WTC11 (cell line): ENCODE results near the gene KDM3B. TPM values are rescaled to one million over a fixed set of nuclear protein-coding genes. Genes with fewer than 3 reads are reported as not detected.
"Not testable (repeated sequence)": the region's sequence is repeated elsewhere in the genome, so short reads cannot be mapped to it uniquely, and the experiment has no call there.

Source experiments
- ATAC-seq: fragments of 200-7000 bp; cut with Tn5 transposase; 2 replicates; pipeline ENCODE4 v1.10.0; 2021; ENCODE audit warnings: mild to moderate bottlenecking, moderate library complexity
- CTCF ChIA-PET: fragments of 300-600 bp; sonication (Branson Sonifier 250); formaldehyde crosslinking; loops from one replicate; lab custom pipeline; 2021; ENCODE audit warnings: antibody characterized with exemption; lab: Charles Lee
- POLR2A ChIA-PET: fragments of 350-600 bp; sonication (Branson Sonifier 250); formaldehyde crosslinking; loops from one replicate; lab custom pipeline; 2021; ENCODE audit warnings: antibody characterized with exemption; lab: Charles Lee
- DNase-seq: peaks from one replicate; pipeline ENCODE4 v3.0.0; 2021; ENCODE audit warnings: low spot score
- H3K27ac Mint-ChIP-seq: 2 replicates; pipeline ENCODE4 v1.8.0; 2021; ENCODE audit warnings: mixed read lengths
- H3K27me3 Mint-ChIP-seq: 2 replicates; pipeline ENCODE4 v1.8.0; 2021; ENCODE audit warnings: low read depth, mild to moderate bottlenecking, moderate library complexity, mixed read lengths
- H3K36me3 Mint-ChIP-seq: 2 replicates; pipeline ENCODE4 v1.8.0; 2021; ENCODE audit warnings: mixed read lengths
- H3K4me1 Mint-ChIP-seq: 2 replicates; pipeline ENCODE4 v1.8.0; 2022; ENCODE audit warnings: mixed read lengths
- H3K4me3 Mint-ChIP-seq: 2 replicates; pipeline ENCODE4 v1.8.0; 2021; ENCODE audit warnings: mild to moderate bottlenecking, moderate library complexity, mixed read lengths
- H3K9me3 Mint-ChIP-seq: 2 replicates; pipeline ENCODE4 v1.8.0; 2021; ENCODE audit warnings: mixed read lengths
- ELF4 ChIP-seq: sonication (generic); formaldehyde crosslinking; IDR thresholded peaks from 2 replicates; pipeline ENCODE4 v1.8.1; 2022; ENCODE audit warnings: low read depth, mild to moderate bottlenecking, moderate library complexity, missing genetic modification reagents
- EMX1 ChIP-seq: fragments of 250-450 bp; sonication (Bioruptor Pico); IDR thresholded peaks from 2 replicates; pipeline ENCODE4 v1.8.0; 2021; ENCODE audit warnings: mild to moderate bottlenecking
- ESRRA ChIP-seq: sonication (generic); formaldehyde crosslinking; IDR thresholded peaks from 2 replicates; pipeline ENCODE4 v1.8.1; 2022; ENCODE audit warnings: mild to moderate bottlenecking, missing genetic modification reagents, borderline replicate concordance
- GTF2I ChIP-seq: fragments of 250-450 bp; sonication (Bioruptor Pico); conservative IDR thresholded peaks from 2 replicates; pipeline ENCODE4 v1.4.0; 2021; ENCODE audit warnings: mild to moderate bottlenecking
- HMGA2 ChIP-seq: fragments of 250-450 bp; sonication (Bioruptor Pico); IDR thresholded peaks from 2 replicates; pipeline ENCODE4 v1.4.0; 2021; ENCODE audit warnings: mild to moderate bottlenecking, moderate library complexity
- IRF2 ChIP-seq: sonication (generic); formaldehyde crosslinking; IDR thresholded peaks from 2 replicates; pipeline ENCODE4 v1.8.0; 2022; ENCODE audit warnings: low read depth, missing genetic modification reagents, borderline replicate concordance
- KAT7 ChIP-seq: sonication (generic); formaldehyde crosslinking; IDR thresholded peaks from 2 replicates; pipeline ENCODE4 v1.8.1; 2023; ENCODE audit warnings: missing genetic modification reagents, mild to moderate bottlenecking, borderline replicate concordance
- OVOL2 ChIP-seq: fragments of 250-450 bp; sonication (Bioruptor Pico); IDR thresholded peaks from 2 replicates; pipeline ENCODE4 v1.9.0; 2021; ENCODE audit warnings: mild to moderate bottlenecking, borderline replicate concordance
- TEAD1 ChIP-seq: sonication (generic); formaldehyde crosslinking; IDR thresholded peaks from 2 replicates; pipeline ENCODE4 v1.8.0; 2022; ENCODE audit warnings: mild to moderate bottlenecking, missing genetic modification reagents
- TP53 ChIP-seq: sonication (generic); formaldehyde crosslinking; IDR thresholded peaks from 2 replicates; pipeline ENCODE4 v1.8.1; 2023; ENCODE audit warnings: mild to moderate bottlenecking, missing genetic modification reagents
- ZBTB21 ChIP-seq: sonication (generic); formaldehyde crosslinking; IDR thresholded peaks from 2 replicates; pipeline ENCODE4 v1.8.1; 2023; ENCODE audit warnings: mild to moderate bottlenecking, missing genetic modification reagents, borderline replicate concordance
- ZNF416 ChIP-seq: fragments of 250-450 bp; sonication (Bioruptor Pico); IDR thresholded peaks from 2 replicates; pipeline ENCODE4 v1.9.0; 2021; ENCODE audit warnings: mild to moderate bottlenecking, inconsistent platforms
- ZNF671 ChIP-seq: fragments of 250-450 bp; sonication (Bioruptor Pico); IDR thresholded peaks from 2 replicates; pipeline ENCODE4 v1.8.0; 2021; ENCODE audit warnings: mild to moderate bottlenecking
- total RNA-seq: library from RNA; stranded (reverse); gene quantifications from 3 replicates; pipeline ENCODE4 v1.2.3, GENCODE V29; 2021
- TF ChIP-seq, protein P1 (sequence below): sonication (generic); formaldehyde crosslinking; IDR thresholded peaks from 2 replicates; pipeline ENCODE4 v1.8.0; 2022; ENCODE audit warnings: mild to moderate bottlenecking, missing genetic modification reagents
- TF ChIP-seq, protein P2 (sequence below): sonication (generic); formaldehyde crosslinking; IDR thresholded peaks from 2 replicates; pipeline ENCODE4 v1.8.0; 2022; ENCODE audit warnings: mild to moderate bottlenecking, missing genetic modification reagents
- TF ChIP-seq, protein P3 (sequence below): sonication (generic); formaldehyde crosslinking; IDR thresholded peaks from 2 replicates; pipeline ENCODE4 v1.8.0; 2023; ENCODE audit warnings: mild to moderate bottlenecking, missing genetic modification reagents
- TF ChIP-seq, protein P4 (sequence below): sonication (generic); formaldehyde crosslinking; IDR thresholded peaks from 2 replicates; pipeline ENCODE4 v1.8.1; 2022; ENCODE audit warnings: low read depth, missing genetic modification reagents, borderline replicate concordance
- TF ChIP-seq, protein P5 (sequence below): sonication (generic); formaldehyde crosslinking; IDR thresholded peaks from 2 replicates; pipeline ENCODE4 v1.8.1; 2023; ENCODE audit warnings: mild to moderate bottlenecking, missing genetic modification reagents, moderate library complexity
- TF ChIP-seq, protein P6 (sequence below): fragments of 250-450 bp; sonication (Bioruptor Pico); IDR thresholded peaks from 2 replicates; pipeline ENCODE4 v1.9.0; 2021; ENCODE audit warnings: moderate library complexity, mild to moderate bottlenecking, inconsistent platforms, borderline replicate concordance
- TF ChIP-seq, protein P7 (sequence below): sonication (generic); formaldehyde crosslinking; conservative IDR thresholded peaks from 2 replicates; pipeline ENCODE4 v1.8.1; 2023; ENCODE audit warnings: mild to moderate bottlenecking, low read depth, missing genetic modification reagents, moderate library complexity

KDM3B gene
- total RNA-seq, 1 experiment from 2014 or later, result 87.9 TPM

DNA sequence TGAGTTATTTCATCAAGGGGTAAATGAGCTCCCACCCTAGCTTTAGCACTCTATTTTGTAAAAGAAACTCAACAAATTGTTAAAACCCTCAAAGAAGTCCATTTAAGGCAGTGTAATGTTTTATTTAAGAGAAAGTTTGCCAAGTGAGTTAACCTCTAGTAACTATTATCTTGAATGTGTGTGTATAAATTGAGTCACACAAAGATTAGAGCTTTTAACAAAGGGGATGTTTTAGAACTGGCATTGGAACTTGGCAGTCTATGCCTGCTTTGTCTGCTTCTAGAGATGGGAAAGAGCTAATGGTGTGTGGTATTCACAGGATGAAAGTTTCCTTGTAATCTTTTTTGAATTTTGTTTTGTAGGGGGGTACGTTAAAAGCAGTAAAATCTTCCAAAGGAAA lies 33.2 kb downstream of the KDM3B start:
- ChIA-PET CTCF (no interaction called here), POLR2A (no interaction called here)
- Mint-ChIP-seq H3K4me1 (no peaks in the 10 kb centered on the region), H3K4me3 (no peak overlapping the region), H3K36me3 (peaks cover 46% of the 10 kb centered on the region), H3K27me3 (no peaks in the 10 kb centered on the region), H3K9me3 (no peaks in the 10 kb centered on the region), H3K27ac (no peak overlapping the region; the same call in 1 of the 2 replicates)
- no peak for ATAC-seq
- DNase-seq, result no peak
- TF ChIP-seq HMGA2 (CRISPR knock-in tag) (no peak), KAT7 (no peak), ELF4 (no peak), ZBTB21 (CRISPR knock-in tag) (no peak), TP53 (CRISPR knock-in tag) (no peak), OVOL2 (CRISPR knock-in tag) (no peak), EMX1 (CRISPR knock-in tag) (no peak)
- TF ChIP-seq, protein P1, sequence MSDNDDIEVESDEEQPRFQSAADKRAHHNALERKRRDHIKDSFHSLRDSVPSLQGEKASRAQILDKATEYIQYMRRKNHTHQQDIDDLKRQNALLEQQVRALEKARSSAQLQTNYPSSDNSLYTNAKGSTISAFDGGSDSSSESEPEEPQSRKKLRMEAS, result no peak
- TF ChIP-seq, protein P2, sequence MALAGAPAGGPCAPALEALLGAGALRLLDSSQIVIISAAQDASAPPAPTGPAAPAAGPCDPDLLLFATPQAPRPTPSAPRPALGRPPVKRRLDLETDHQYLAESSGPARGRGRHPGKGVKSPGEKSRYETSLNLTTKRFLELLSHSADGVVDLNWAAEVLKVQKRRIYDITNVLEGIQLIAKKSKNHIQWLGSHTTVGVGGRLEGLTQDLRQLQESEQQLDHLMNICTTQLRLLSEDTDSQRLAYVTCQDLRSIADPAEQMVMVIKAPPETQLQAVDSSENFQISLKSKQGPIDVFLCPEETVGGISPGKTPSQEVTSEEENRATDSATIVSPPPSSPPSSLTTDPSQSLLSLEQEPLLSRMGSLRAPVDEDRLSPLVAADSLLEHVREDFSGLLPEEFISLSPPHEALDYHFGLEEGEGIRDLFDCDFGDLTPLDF, result no peak
- TF ChIP-seq, protein P3, sequence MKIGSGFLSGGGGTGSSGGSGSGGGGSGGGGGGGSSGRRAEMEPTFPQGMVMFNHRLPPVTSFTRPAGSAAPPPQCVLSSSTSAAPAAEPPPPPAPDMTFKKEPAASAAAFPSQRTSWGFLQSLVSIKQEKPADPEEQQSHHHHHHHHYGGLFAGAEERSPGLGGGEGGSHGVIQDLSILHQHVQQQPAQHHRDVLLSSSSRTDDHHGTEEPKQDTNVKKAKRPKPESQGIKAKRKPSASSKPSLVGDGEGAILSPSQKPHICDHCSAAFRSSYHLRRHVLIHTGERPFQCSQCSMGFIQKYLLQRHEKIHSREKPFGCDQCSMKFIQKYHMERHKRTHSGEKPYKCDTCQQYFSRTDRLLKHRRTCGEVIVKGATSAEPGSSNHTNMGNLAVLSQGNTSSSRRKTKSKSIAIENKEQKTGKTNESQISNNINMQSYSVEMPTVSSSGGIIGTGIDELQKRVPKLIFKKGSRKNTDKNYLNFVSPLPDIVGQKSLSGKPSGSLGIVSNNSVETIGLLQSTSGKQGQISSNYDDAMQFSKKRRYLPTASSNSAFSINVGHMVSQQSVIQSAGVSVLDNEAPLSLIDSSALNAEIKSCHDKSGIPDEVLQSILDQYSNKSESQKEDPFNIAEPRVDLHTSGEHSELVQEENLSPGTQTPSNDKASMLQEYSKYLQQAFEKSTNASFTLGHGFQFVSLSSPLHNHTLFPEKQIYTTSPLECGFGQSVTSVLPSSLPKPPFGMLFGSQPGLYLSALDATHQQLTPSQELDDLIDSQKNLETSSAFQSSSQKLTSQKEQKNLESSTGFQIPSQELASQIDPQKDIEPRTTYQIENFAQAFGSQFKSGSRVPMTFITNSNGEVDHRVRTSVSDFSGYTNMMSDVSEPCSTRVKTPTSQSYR (CRISPR knock-in tag), result no peak
- TF ChIP-seq, protein P4, sequence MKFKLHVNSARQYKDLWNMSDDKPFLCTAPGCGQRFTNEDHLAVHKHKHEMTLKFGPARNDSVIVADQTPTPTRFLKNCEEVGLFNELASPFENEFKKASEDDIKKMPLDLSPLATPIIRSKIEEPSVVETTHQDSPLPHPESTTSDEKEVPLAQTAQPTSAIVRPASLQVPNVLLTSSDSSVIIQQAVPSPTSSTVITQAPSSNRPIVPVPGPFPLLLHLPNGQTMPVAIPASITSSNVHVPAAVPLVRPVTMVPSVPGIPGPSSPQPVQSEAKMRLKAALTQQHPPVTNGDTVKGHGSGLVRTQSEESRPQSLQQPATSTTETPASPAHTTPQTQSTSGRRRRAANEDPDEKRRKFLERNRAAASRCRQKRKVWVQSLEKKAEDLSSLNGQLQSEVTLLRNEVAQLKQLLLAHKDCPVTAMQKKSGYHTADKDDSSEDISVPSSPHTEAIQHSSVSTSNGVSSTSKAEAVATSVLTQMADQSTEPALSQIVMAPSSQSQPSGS (CRISPR knock-in tag), result no peak

DNA sequence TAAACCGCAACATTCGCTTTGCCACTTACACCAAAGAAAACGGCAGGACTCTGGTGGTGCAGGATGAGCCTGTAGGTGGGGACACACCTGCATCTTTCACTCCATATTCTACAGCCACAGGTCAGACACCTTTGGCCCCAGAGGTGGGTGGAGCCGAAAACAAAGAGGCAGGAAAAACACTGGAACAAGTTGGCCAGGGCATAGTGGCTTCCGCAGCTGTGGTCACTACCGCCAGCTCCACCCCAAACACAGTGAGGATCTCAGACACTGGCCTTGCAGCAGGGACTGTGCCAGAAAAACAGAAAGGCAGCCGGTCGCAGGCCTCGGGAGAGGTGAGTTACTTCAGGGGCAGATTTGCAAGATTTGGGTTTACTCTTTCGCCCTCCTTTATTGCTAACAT lies 33.8 kb downstream of the KDM3B start:
- Mint-ChIP-seq H3K27me3 (no peaks in the 10 kb centered on the region), H3K27ac (no peak overlapping the region), H3K4me3 (no peak overlapping the region), H3K4me1 (no peaks in the 10 kb centered on the region), H3K36me3 (peaks cover 49% of the 10 kb centered on the region), H3K9me3 (no peaks in the 10 kb centered on the region)
- POLR2A ChIA-PET, result no interaction called here
- CTCF ChIA-PET, result no interaction called here
- no peak for DNase-seq
- TF ChIP-seq IRF2 (no peak), ZNF671 (CRISPR knock-in tag) (no peak), ZNF416 (no peak)
- TF ChIP-seq, protein P2, result no peak
- TF ChIP-seq, protein P5, sequence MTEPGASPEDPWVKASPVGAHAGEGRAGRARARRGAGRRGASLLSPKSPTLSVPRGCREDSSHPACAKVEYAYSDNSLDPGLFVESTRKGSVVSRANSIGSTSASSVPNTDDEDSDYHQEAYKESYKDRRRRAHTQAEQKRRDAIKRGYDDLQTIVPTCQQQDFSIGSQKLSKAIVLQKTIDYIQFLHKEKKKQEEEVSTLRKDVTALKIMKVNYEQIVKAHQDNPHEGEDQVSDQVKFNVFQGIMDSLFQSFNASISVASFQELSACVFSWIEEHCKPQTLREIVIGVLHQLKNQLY, result no peak
- no peak for ATAC-seq

DNA sequence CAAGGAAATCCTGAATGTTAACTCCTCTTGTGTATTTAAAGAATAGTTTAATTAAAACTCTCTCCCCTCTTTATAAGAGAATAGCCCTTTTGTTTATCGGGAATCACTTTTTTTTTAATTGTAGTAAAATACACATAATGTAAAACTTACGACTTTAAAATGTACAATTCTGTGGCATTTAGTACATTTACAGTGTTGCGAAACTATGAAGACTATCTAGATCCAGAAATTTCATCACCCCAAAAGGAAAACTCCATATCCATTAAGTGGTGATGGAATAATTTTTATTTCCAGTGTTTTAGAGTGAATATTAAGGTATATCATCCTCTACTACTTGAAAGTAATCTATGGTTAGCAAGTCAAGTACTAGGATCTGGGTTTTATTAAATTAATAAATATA lies 36.8 kb downstream of the KDM3B start:
- no peak for ATAC-seq
- Mint-ChIP-seq H3K9me3 (no peaks in the 10 kb centered on the region), H3K4me1 (no peaks in the 10 kb centered on the region), H3K36me3 (peaks cover 48% of the 10 kb centered on the region), H3K27me3 (no peaks in the 10 kb centered on the region), H3K27ac (no peak overlapping the region), H3K4me3 (no peak overlapping the region)
- CTCF ChIA-PET, result no interaction called here
- TF ChIP-seq, protein P6, sequence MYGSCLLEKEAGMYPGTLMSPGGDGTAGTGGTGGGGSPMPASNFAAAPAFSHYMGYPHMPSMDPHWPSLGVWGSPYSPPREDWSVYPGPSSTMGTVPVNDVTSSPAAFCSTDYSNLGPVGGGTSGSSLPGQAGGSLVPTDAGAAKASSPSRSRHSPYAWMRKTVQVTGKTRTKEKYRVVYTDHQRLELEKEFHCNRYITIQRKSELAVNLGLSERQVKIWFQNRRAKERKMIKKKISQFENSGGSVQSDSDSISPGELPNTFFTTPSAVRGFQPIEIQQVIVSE, result no peak
- TF ChIP-seq TEAD1 (CRISPR knock-in tag), result no peak
- TF ChIP-seq IRF2, result no peak
- TF ChIP-seq GTF2I (CRISPR knock-in tag), result no peak
- no peak for TF ChIP-seq ESRRA (CRISPR knock-in tag)
- TF ChIP-seq, protein P7, sequence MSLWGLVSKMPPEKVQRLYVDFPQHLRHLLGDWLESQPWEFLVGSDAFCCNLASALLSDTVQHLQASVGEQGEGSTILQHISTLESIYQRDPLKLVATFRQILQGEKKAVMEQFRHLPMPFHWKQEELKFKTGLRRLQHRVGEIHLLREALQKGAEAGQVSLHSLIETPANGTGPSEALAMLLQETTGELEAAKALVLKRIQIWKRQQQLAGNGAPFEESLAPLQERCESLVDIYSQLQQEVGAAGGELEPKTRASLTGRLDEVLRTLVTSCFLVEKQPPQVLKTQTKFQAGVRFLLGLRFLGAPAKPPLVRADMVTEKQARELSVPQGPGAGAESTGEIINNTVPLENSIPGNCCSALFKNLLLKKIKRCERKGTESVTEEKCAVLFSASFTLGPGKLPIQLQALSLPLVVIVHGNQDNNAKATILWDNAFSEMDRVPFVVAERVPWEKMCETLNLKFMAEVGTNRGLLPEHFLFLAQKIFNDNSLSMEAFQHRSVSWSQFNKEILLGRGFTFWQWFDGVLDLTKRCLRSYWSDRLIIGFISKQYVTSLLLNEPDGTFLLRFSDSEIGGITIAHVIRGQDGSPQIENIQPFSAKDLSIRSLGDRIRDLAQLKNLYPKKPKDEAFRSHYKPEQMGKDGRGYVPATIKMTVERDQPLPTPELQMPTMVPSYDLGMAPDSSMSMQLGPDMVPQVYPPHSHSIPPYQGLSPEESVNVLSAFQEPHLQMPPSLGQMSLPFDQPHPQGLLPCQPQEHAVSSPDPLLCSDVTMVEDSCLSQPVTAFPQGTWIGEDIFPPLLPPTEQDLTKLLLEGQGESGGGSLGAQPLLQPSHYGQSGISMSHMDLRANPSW, result no peak
- POLR2A ChIA-PET, result no interaction called here
- no peak for DNase-seq

DNA sequence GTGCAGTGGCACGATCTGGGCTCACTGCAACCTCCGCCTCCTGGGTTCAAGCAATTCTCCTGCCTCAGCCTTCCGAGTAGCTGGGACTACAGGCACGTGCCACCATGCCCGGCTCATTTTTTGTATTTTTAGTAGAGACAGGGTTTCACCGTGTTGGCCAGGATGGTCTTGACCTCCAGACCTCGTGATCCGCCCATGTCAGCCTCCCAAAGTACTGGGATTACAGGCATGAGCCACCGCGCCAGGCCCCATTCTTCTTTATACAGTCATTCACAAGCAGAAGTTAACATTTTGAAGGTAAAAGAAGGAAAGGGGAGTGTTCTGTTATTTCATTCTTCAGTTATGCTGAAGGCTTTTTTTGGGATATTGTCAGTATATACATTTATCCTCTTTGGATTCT lies 37.4 kb downstream of the KDM3B start:
- H3K4me3 Mint-ChIP-seq, ATAC-seq, H3K9me3 Mint-ChIP-seq, H3K27ac Mint-ChIP-seq, DNase-seq, POLR2A ChIA-PET, H3K4me1 Mint-ChIP-seq, H3K27me3 Mint-ChIP-seq: not testable (repeated sequence)
- peaks cover 54% of the 10 kb centered on the region for H3K36me3 Mint-ChIP-seq
- CTCF ChIA-PET, result interaction anchor here (0.9 kb wide), 1 partner anchor 38 kb away, joined by 3 read pairs; no protein-coding TSS in a partner anchor
